Iris pigment epithelial cell (primary cell): ENCODE data around the gene GLCCI1.

Experiments used
- DNase-seq: peaks from one replicate; pipeline ENCODE4 v3.0.0-alpha.2; 2011; ENCODE audit warnings: low read depth

Gene GLCCI1

GRCh38 chr7:7962851-7963250 is 5.7 kb upstream of the GLCCI1 start:
- peak; percentile 75 for DNase-seq

GRCh38 chr7:7964250-7964649 is 4.3 kb upstream of the GLCCI1 start:
- no peak for DNase-seq

GRCh38 chr7:7964691-7965090 is 3.9 kb upstream of the GLCCI1 start:
- DNase-seq, result no peak

- DNase-seq, result no peak
These were observed 3.3 kb upstream of the GLCCI1 start for GRCh38 chr7:7965301-7965700.

GRCh38 chr7:7966141-7966734 is 2.4 kb upstream of the GLCCI1 start:
- no peak for DNase-seq

GRCh38 chr7:7967886-7968543 is 581 bp upstream of the GLCCI1 start:
- DNase-seq, result no peak

- DNase-seq, result peak; percentile 49
These were observed 975 bp downstream of the GLCCI1 start for GRCh38 chr7:7969306-7970236.

GRCh38 chr7:7970237-7970530 is 1.6 kb downstream of the GLCCI1 start:
- DNase-seq, result no peak

GRCh38 chr7:7970531-7971307 is 2.1 kb downstream of the GLCCI1 start:
- peak; percentile 8 for DNase-seq

- no peak for DNase-seq
These were observed 2.9 kb downstream of the GLCCI1 start for GRCh38 chr7:7971308-7972040.

GRCh38 chr7:7972128-7972527 is 3.5 kb downstream of the GLCCI1 start:
- no peak for DNase-seq

- no peak for DNase-seq
These were observed 4.5 kb downstream of the GLCCI1 start for GRCh38 chr7:7972922-7973594.

- no peak for DNase-seq
These were observed 8.1 kb downstream of the GLCCI1 start for GRCh38 chr7:7976677-7977076.

GRCh38 chr7:7977774-7978173 is 9.2 kb downstream of the GLCCI1 start:
- peak; percentile 68 for DNase-seq

GRCh38 chr7:7978860-7979259 is 10.3 kb downstream of the GLCCI1 start:
- no peak for DNase-seq

- DNase-seq, result no peak
These were observed 11.0 kb downstream of the GLCCI1 start for GRCh38 chr7:7979558-7979957.

GRCh38 chr7:7980134-7980533 is 11.5 kb downstream of the GLCCI1 start:
- DNase-seq, result no peak

- no peak for DNase-seq
These were observed 14.3 kb downstream of the GLCCI1 start for GRCh38 chr7:7982904-7983303.

GRCh38 chr7:7984424-7984823 is 15.8 kb downstream of the GLCCI1 start:
- no peak for DNase-seq

- no peak for DNase-seq
These were observed 20.1 kb downstream of the GLCCI1 start for GRCh38 chr7:7988706-7989105.

- no peak for DNase-seq
These were observed 20.5 kb downstream of the GLCCI1 start for GRCh38 chr7:7989133-7989532.
